Naive thymus-derived CD4-positive, alpha-beta T cell (primary cell): ENCODE results near the gene GLI3. TPM values are rescaled to one million over a fixed set of nuclear protein-coding genes. Genes with fewer than 3 reads are reported as not detected.
A peak's percentile ranks its signal among the peaks of the same experiment; 100 is the strongest.

ENCODE experiments used
- ATAC-seq: fragments of 150-1000 bp; cut with Tn5 transposase; 2 replicates; pipeline ENCODE4 v1.10.0; 2021; ENCODE audit warnings: mild to moderate bottlenecking, moderate library complexity
- CTCF ChIA-PET: fragments of 350-600 bp; sonication (Branson Sonifier 250); formaldehyde crosslinking; loops from one replicate; lab custom pipeline; 2021; ENCODE audit warnings: antibody characterized with exemption; lab: Charles Lee
- POLR2A ChIA-PET: fragments of 350-600 bp; sonication (Branson Sonifier 250); formaldehyde crosslinking; loops from one replicate; lab custom pipeline; 2021; ENCODE audit warnings: antibody characterized with exemption, inconsistent platforms; lab: Charles Lee
- DNase-seq, 9 donors: peaks; one replicate each; pipeline versions ENCODE4 v3.0.0 to v3.0.0-alpha.2; 2020 to 2022; ENCODE audit warnings: mixed read lengths in 1 of 9
- H3K27ac ChIP-seq: one replicate; pipeline ENCODE4 v1.7.0; 2013; ENCODE audit warnings: mild to moderate bottlenecking, low read depth, low read length, moderate library complexity
- H3K27me3 ChIP-seq, 2 donors: one replicate each; pipeline ENCODE4 v1.7.0; 2013; ENCODE audit warnings: low read length in 2 of 2, mild to moderate bottlenecking in 2 of 2, moderate library complexity in 2 of 2; ENCODE audit not compliant: control insufficient read depth in 2 of 2, insufficient read depth in 2 of 2
- H3K36me3 ChIP-seq, 3 experiments: 1 replicate in 2 of 3; 2 replicates in 1 of 3; pipeline ENCODE4 v1.7.0; 2013; ENCODE audit warnings: low read length in 3 of 3, mild to moderate bottlenecking in 3 of 3, moderate library complexity in 1 of 3; ENCODE audit not compliant: insufficient read depth in 3 of 3, control insufficient read depth in 2 of 3
- H3K4me1 ChIP-seq, 2 donors: one replicate each; pipeline ENCODE4 v1.7.0; 2013; ENCODE audit warnings: low read length in 2 of 2, mild to moderate bottlenecking in 2 of 2, moderate library complexity in 1 of 2; ENCODE audit not compliant: control insufficient read depth in 2 of 2, insufficient read depth in 2 of 2
- H3K4me3 ChIP-seq: 2 replicates; pipeline ENCODE4 v1.7.0; 2013; ENCODE audit warnings: mild to moderate bottlenecking, low read length
- H3K9me3 ChIP-seq, 3 experiments: 1 replicate in 2 of 3; 2 replicates in 1 of 3; pipeline ENCODE4 v1.7.0; 2013; ENCODE audit warnings: low read length in 3 of 3; ENCODE audit not compliant: control insufficient read depth in 2 of 3
- H3K27ac Mint-ChIP-seq, 9 donors: one replicate each; pipeline ENCODE4 v1.8.0; 2020 to 2022; ENCODE audit warnings: mixed read lengths in 9 of 9, mild to moderate bottlenecking in 8 of 9, moderate library complexity in 5 of 9, inconsistent platforms in 2 of 9
- H3K27me3 Mint-ChIP-seq, 5 donors: one replicate each; pipeline ENCODE4 v1.8.0; 2021 to 2022; ENCODE audit warnings: mixed read lengths in 5 of 5, mild to moderate bottlenecking in 1 of 5
- H3K36me3 Mint-ChIP-seq, 5 donors: one replicate each; pipeline ENCODE4 v1.8.0; 2020 to 2022; ENCODE audit warnings: mixed read lengths in 5 of 5, mild to moderate bottlenecking in 3 of 5, inconsistent platforms in 1 of 5
- H3K4me1 Mint-ChIP-seq, 7 donors: one replicate each; pipeline ENCODE4 v1.8.0; 2020 to 2022; ENCODE audit warnings: mixed read lengths in 7 of 7, mild to moderate bottlenecking in 3 of 7, inconsistent platforms in 1 of 7
- H3K4me3 Mint-ChIP-seq, 10 donors: one replicate each; pipeline ENCODE4 v1.8.0; 2020 to 2022; ENCODE audit warnings: mild to moderate bottlenecking in 10 of 10, mixed read lengths in 10 of 10, moderate library complexity in 6 of 10, inconsistent platforms in 2 of 10
- H3K9me3 Mint-ChIP-seq, 11 donors: one replicate each; pipeline ENCODE4 v1.8.0; 2020 to 2022; ENCODE audit warnings: mixed read lengths in 11 of 11, mild to moderate bottlenecking in 4 of 11, inconsistent platforms in 1 of 11, moderate library complexity in 1 of 11
- intact Hi-C, 2 donors: fragments of 100-400 bp; cut with micrococcal nuclease; formaldehyde crosslinking; loops; one replicate each; pipeline ENCODE4 v1.15.1; 2023
- polyA plus RNA-seq, 2 donors: library from polyadenylated mRNA; unstranded; fragments of 300-500 nt; fragmentation: Illumina TruSeq; gene quantifications; one replicate each; pipeline ENCODE4 v1.2.3, GENCODE V29; 2021
- total RNA-seq, 6 experiments: library from RNA in 5 of 6; stranded (reverse) in 5 of 6; gene quantifications; 1 replicate in 5 of 6; 2 replicates in 1 of 6; pipeline ENCODE4 v1.2.3 and lab custom pipeline; 2021 to 2026

Gene GLI3
- total and polyA plus RNA-seq, 7 experiments from 2014 or later = 0.32 to 0.95 (median 0.54) TPM; not detected in 4

GRCh38 chr7:41912851-41913567, 324.0 kb downstream of the GLI3 start:
- Mint-ChIP-seq H3K4me1 (no peaks in the 10 kb centered on the region), H3K27ac (no peak overlapping the region), H3K4me3 (no peak overlapping the region), H3K27me3 (peaks cover 8 to 19% (median 9%) of the 10 kb centered on the region in 5 donors), H3K9me3 (peaks cover 0 to 4% (median 0%) of the 10 kb centered on the region in 11 donors), H3K36me3 (no peaks in the 10 kb centered on the region)
- CTCF ChIA-PET = no interaction called here
- ATAC-seq (no peak), DNase-seq (no peak)
- no peaks in the 10 kb centered on the region for H3K9me3 ChIP-seq
- H3K4me1 ChIP-seq = no peaks in the 10 kb centered on the region
- H3K27ac ChIP-seq = no peak overlapping the region
- no peaks in the 10 kb centered on the region for H3K27me3 ChIP-seq
- POLR2A ChIA-PET = no interaction called here
- H3K36me3 ChIP-seq = no peaks in the 10 kb centered on the region
- no peak overlapping the region for H3K4me3 ChIP-seq
- intact Hi-C loops = no loop called here

- peaks cover 0 to 4% (median 0%) of the 10 kb centered on the region in 11 donors for H3K9me3 Mint-ChIP-seq
- no peaks in the 10 kb centered on the region for H3K36me3 Mint-ChIP-seq
- ChIA-PET POLR2A (no interaction called here), CTCF (no interaction called here)
- no peak for DNase-seq
- Histone ChIP-seq H3K9me3 (no peaks in the 10 kb centered on the region), H3K27ac (no peak overlapping the region), H3K4me3 (no peak overlapping the region), H3K27me3 (no peaks in the 10 kb centered on the region), H3K4me1 (no peaks in the 10 kb centered on the region), H3K36me3 (no peaks in the 10 kb centered on the region)
- no peak for ATAC-seq
- no peak overlapping the region for H3K4me3 Mint-ChIP-seq
- peaks cover 5 to 19% (median 9%) of the 10 kb centered on the region in 5 donors for H3K27me3 Mint-ChIP-seq
- peak overlapping the region in 1 of 9 donors; percentile 1 for H3K27ac Mint-ChIP-seq
- H3K4me1 Mint-ChIP-seq = no peaks in the 10 kb centered on the region
- intact Hi-C loops = no loop called here
Observed at GRCh38 chr7:41912426-41912825, 324.6 kb downstream of the GLI3 start.

GRCh38 chr7:41911792-41912191, 325.2 kb downstream of the GLI3 start:
- CTCF ChIA-PET = no interaction called here
- Mint-ChIP-seq H3K27me3 (peaks cover 5 to 19% (median 9%) of the 10 kb centered on the region in 5 donors), H3K4me3 (no peak overlapping the region), H3K4me1 (no peaks in the 10 kb centered on the region), H3K9me3 (peaks cover 0 to 4% (median 0%) of the 10 kb centered on the region in 11 donors), H3K36me3 (no peaks in the 10 kb centered on the region), H3K27ac (no peak overlapping the region)
- H3K4me1 ChIP-seq = no peaks in the 10 kb centered on the region
- ATAC-seq (no peak), DNase-seq (no peak)
- POLR2A ChIA-PET = no interaction called here
- intact Hi-C loops = no loop called here
- H3K27me3 ChIP-seq = no peaks in the 10 kb centered on the region
- no peak overlapping the region for H3K27ac ChIP-seq
- no peak overlapping the region for H3K4me3 ChIP-seq
- H3K9me3 ChIP-seq = no peaks in the 10 kb centered on the region
- no peaks in the 10 kb centered on the region for H3K36me3 ChIP-seq
